K562 (cell line): Measurements from ENCODE around the gene GPR162. TPM values are rescaled to one million over a fixed set of nuclear protein-coding genes. Genes with fewer than 3 reads are reported as not detected.

Source experiments
- CREB3L1 ChIP-seq: fragments of 450-650 bp; IDR thresholded peaks from 2 replicates; pipeline ENCODE4 v1.6.1; 2014; ENCODE audit warnings: low read depth, mild to moderate bottlenecking, moderate library complexity, borderline replicate concordance
- CSDE1 ChIP-seq, 2 experiments: fragments of 450-650 bp; IDR thresholded peaks; 2 replicates each; pipeline ENCODE4 v1.6.1; 2016; ENCODE audit warnings: mild to moderate bottlenecking in 1 of 2
- MAX ChIP-seq: sonication (generic); formaldehyde crosslinking; IDR thresholded peaks from 2 replicates; pipeline ENCODE4 v1.9.0; 2022; ENCODE audit warnings: mild to moderate bottlenecking, missing genetic modification reagents
- MED1 ChIP-seq: sonication (generic); formaldehyde crosslinking; IDR thresholded peaks from 2 replicates; pipeline ENCODE4 v1.8.1; 2023; ENCODE audit warnings: missing genetic modification reagents, borderline replicate concordance
- POU5F1 ChIP-seq: fragments of 150-350 bp; IDR thresholded peaks from 2 replicates; pipeline ENCODE4 v1.6.1; 2014; ENCODE audit warnings: borderline replicate concordance, low read length, low read depth, mild to moderate bottlenecking; ENCODE audit not compliant: partially characterized antibody
- PREB ChIP-seq: sonication (generic); formaldehyde crosslinking; IDR thresholded peaks from 2 replicates; pipeline ENCODE4 v1.8.1; 2023; ENCODE audit warnings: mild to moderate bottlenecking, missing genetic modification reagents
- SAP30 ChIP-seq: fragments of 200-600 bp; sonication (generic); IDR thresholded peaks from 2 replicates; pipeline ENCODE4 v1.6.1; 2012; ENCODE audit warnings: borderline replicate concordance, low read depth, mild to moderate bottlenecking, moderate library complexity, low read length, control low read depth, inconsistent platforms; ENCODE audit not compliant: insufficient read depth, poor library complexity, severe bottlenecking
- SRSF1 ChIP-seq: fragments of 200-400 bp; formaldehyde crosslinking; IDR thresholded peaks from 2 replicates; pipeline ENCODE4 v1.6.1; 2017; ENCODE audit warnings: mild to moderate bottlenecking, low read depth, low read length, moderate library complexity
- TARDBP ChIP-seq: fragments of 450-650 bp; IDR thresholded peaks from 2 replicates; pipeline ENCODE4 v1.6.1; 2016
- TOE1 ChIP-seq, 2 experiments: fragments of 450-650 bp in 1 of 2; sonication (generic) in 1 of 2; formaldehyde crosslinking in 1 of 2; IDR thresholded peaks; 2 replicates each; pipeline versions ENCODE4 v1.7.1 to v1.8.0; 2016 to 2022; ENCODE audit warnings: borderline replicate concordance in 2 of 2, mild to moderate bottlenecking in 2 of 2, antibody characterized with exemption in 1 of 2, inconsistent platforms in 1 of 2, low read depth in 1 of 2, missing genetic modification reagents in 1 of 2, moderate library complexity in 1 of 2
- YBX1 ChIP-seq: fragments of 450-650 bp; IDR thresholded peaks from 2 replicates; pipeline ENCODE4 v1.7.1; 2016; ENCODE audit warnings: mild to moderate bottlenecking
- ZBTB34 ChIP-seq: fragments of 250-450 bp; sonication (Bioruptor Pico); IDR thresholded peaks from 2 replicates; pipeline ENCODE4 v1.8.0; 2021; ENCODE audit warnings: mild to moderate bottlenecking, moderate library complexity
- ZFP91 ChIP-seq: sonication (generic); formaldehyde crosslinking; IDR thresholded peaks from 2 replicates; pipeline ENCODE4 v1.8.0; 2022; ENCODE audit warnings: mild to moderate bottlenecking, missing genetic modification reagents
- ZKSCAN8 ChIP-seq: fragments of 200-800 bp; sonication (Bioruptor generic); IDR thresholded peaks from 2 replicates; pipeline ENCODE4 v1.6.1; 2016; ENCODE audit warnings: missing genetic modification characterization, missing compliant biosample characterization
- ZNF121 ChIP-seq: sonication (generic); formaldehyde crosslinking; conservative IDR thresholded peaks from 2 replicates; pipeline ENCODE4 v1.8.0; 2022; ENCODE audit warnings: missing genetic modification reagents
- ZNF140 ChIP-seq: fragments of 250-450 bp; sonication (Bioruptor Pico); IDR thresholded peaks from 2 replicates; pipeline ENCODE4 v1.8.0; 2021; ENCODE audit warnings: moderate library complexity, mild to moderate bottlenecking, inconsistent platforms
- ZNF175 ChIP-seq: fragments of 200-800 bp; sonication (Bioruptor generic); IDR thresholded peaks from 2 replicates; pipeline ENCODE4 v1.6.1; 2016; ENCODE audit warnings: low read depth, mild to moderate bottlenecking, missing genetic modification characterization, missing compliant biosample characterization
- ZNF324 ChIP-seq: fragments of 250-450 bp; sonication (Bioruptor Pico); IDR thresholded peaks from 2 replicates; pipeline ENCODE4 v1.4.0; 2020; ENCODE audit warnings: mild to moderate bottlenecking
- ZNF644 ChIP-seq: fragments of 200-800 bp; sonication (Bioruptor generic); IDR thresholded peaks from 2 replicates; pipeline ENCODE4 v1.6.1; 2016; ENCODE audit warnings: low read depth, missing genetic modification characterization, missing compliant biosample characterization
- ZNF695 ChIP-seq: fragments of 450-650 bp; formaldehyde crosslinking; IDR thresholded peaks from 2 replicates; pipeline ENCODE4 v1.4.0; 2020; ENCODE audit warnings: mild to moderate bottlenecking, moderate library complexity
- ZSCAN29 ChIP-seq: fragments of 450-650 bp; IDR thresholded peaks from 2 replicates; pipeline ENCODE4 v1.6.1; 2017
- polyA plus RNA-seq, 8 experiments: library from polyadenylated mRNA; depleted of rRNA in 4 of 8; stranded (reverse) in 5 of 8; unstranded in 3 of 8; fragments of >200 nt; fragmentation: Nextera tagmentation in 2 of 8; fragmentation: Illumina TruSeq in 1 of 8; extraction: Ambion mirVana in 2 of 8; extraction: Trizol in 1 of 8; gene quantifications; 2 replicates each; pipeline versions ENCODE4 v1.2.1 to v1.2.3, GENCODE V29; 2011 to 2014; ENCODE audit warnings: inconsistent platforms in 1 of 8, missing spikeins in 1 of 8
- total RNA-seq, 7 experiments: library from RNA; depleted of rRNA in 6 of 7; stranded (reverse); fragments of >200 nt in 6 of 7; fragmentation: Illumina TruSeq in 2 of 7; extraction: Trizol in 2 of 7; gene quantifications; 2 replicates each; pipeline versions ENCODE4 v1.2.1 to v1.2.3, GENCODE V29; 2011 to 2021; ENCODE audit warnings: low replicate concordance in 1 of 7

Gene GPR162
- total and polyA plus RNA-seq, 9 of the 15 experiments (the other 6 are each of a cell fraction or from before 2014, with no cell fraction given) = 0.65 to 1.8 (median 1.1) TPM; not detected in 2

- TF ChIP-seq ZNF175 (peak; percentile 49; the same call in 1 of the 2 replicates), PREB (CRISPR knock-in tag) (no peak), ZKSCAN8 (CRISPR knock-in tag) (no peak), MAX (CRISPR knock-in tag) (peak; percentile 89), ZNF644 (tag) (no peak), ZSCAN29 (no peak), CREB3L1 (no peak), ZFP91 (CRISPR knock-in tag) (no peak), MED1 (CRISPR knock-in tag) (no peak), YBX1 (no peak), ZNF121 (CRISPR knock-in tag) (no peak), CSDE1 (IDR thresholded peaks at IDR 0.05) (no peak), POU5F1 (no peak), ZNF140 (CRISPR knock-in tag) (no peak), SRSF1 (no peak), TOE1 (IDR thresholded peaks at IDR 0.05; ENCODE audit: borderline replicate concordance) (peak; percentile 55; the same call in 1 of the 2 replicates), TOE1 (CRISPR knock-in tag; IDR thresholded peaks at IDR 0.05; ENCODE audit: borderline replicate concordance, low read depth) (no peak; the same call in 1 of the 2 replicates), TARDBP (no peak), SAP30 (peak; percentile 37), ZBTB34 (CRISPR knock-in tag) (no peak), ZNF324 (CRISPR knock-in tag) (no peak), ZNF695 (CRISPR knock-in tag) (no peak)
Observed at GRCh38 chr12:6778574-6779550, 42.8 kb upstream of the GPR162 start (continued).
